Loucy (cell line): Measurements from ENCODE around the gene OPRL1.

Experiments
- CTCF ChIP-seq: fragments of 200-600 bp; sonication (generic); conservative IDR thresholded peaks from 2 replicates; pipeline ENCODE4 v1.5.1; 2014; ENCODE audit warnings: mild to moderate bottlenecking, antibody characterized with exemption, low read length
- EZH2phosphoT487 ChIP-seq: fragments of 200-600 bp; IDR thresholded peaks from 2 replicates; pipeline ENCODE4 v1.6.1; 2018; ENCODE audit warnings: antibody characterized with exemption, mild to moderate bottlenecking, moderate library complexity, borderline replicate concordance

- TF ChIP-seq CTCF (no peak), EZH2phosphoT487 (no peak)
These were observed 26.6 kb downstream of the OPRL1 start for GRCh38 chr20:64106435-64106961.
